HEK293T (cell line): ENCODE measurements around the gene FCN3.

Source experiments
- ARNT ChIP-seq: fragments of 450-650 bp; IDR thresholded peaks from 2 replicates; pipeline ENCODE4 v1.6.1; 2017; ENCODE audit warnings: mild to moderate bottlenecking
- FOXA1 ChIP-seq: fragments of 450-650 bp; IDR thresholded peaks from 2 replicates; pipeline ENCODE4 v1.6.1; 2016; ENCODE audit warnings: mild to moderate bottlenecking
- LEF1 ChIP-seq: fragments of 450-650 bp; IDR thresholded peaks from 2 replicates; pipeline ENCODE4 v1.6.1; 2017; ENCODE audit warnings: mild to moderate bottlenecking, borderline replicate concordance

GRCh38 chr1:27333717-27334279 is 40.8 kb downstream of the FCN3 start:
- no peak for TF ChIP-seq ARNT
- TF ChIP-seq FOXA1, result no peak
- TF ChIP-seq LEF1, result no peak
